ENCODE results near the gene SMYD3. TPM values are rescaled to one million over a fixed set of nuclear protein-coding genes. Genes with fewer than 3 reads are reported as not detected.

The SMYD3 gene
- total and polyA plus RNA-seq, 2 donors (not counting 1 experiment from before 2014, with no cell fraction given): 9.7 to 37.2 TPM

DNA sequence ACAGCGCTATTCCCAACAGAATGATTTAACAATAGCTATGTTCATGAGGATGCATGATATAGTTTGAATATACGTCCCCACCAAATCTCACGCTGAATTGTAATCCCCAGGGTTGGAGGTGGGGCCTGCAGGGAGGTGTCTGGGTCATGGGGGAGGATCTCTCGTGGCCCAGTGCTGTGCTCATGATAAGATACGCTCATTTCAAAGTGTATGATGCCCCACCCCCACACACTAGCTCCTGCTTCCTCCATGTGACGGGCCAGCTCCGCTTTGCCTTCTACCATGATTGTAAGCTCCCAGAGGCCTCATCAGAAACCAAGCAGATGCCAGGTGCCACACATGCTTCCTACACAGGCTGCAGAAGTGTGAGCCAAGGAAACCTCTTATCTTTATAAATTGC, 93.6 kb downstream of the SMYD3 start:
- POLR2A ChIA-PET: no interaction called here
- ATAC-seq (ENCODE audit: low read depth): no peak

DNA sequence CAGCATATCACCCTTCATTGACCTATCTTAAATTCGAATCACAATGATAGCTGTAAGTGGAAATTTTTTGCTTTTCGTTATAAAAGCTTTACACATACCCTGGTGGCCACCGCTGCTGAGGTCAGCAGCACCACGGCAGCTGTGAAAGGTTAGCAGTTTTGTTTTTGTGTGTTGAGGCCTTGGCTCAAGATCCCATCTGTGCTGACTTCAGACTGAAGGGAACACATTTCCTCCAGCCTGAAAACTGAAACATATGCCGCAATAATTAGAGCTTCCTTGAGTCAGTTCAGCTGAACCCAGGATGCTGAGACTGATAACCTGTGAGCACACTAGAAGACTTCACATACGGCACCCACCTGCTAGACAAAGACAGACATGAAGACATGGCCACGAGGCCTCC, 103.0 kb downstream of the SMYD3 start:
- no peak overlapping the region for H3K4me2 ChIP-seq (replicated peaks; ENCODE audit: low read depth, low read length, poor library complexity, severe bottlenecking)
- no peaks in the 10 kb centered on the region for H3K79me2 ChIP-seq (ENCODE audit: control insufficient read depth, insufficient read depth, low read length)
- H3K27me3 Mint-ChIP-seq: no peaks in the 10 kb centered on the region
- H3K4me3 ChIP-seq (ENCODE audit: control extremely low read depth in 1 of 5, extremely low read depth in 1 of 5, insufficient read depth in 1 of 5, low read depth in 2 of 5, low read length in 4 of 5): no peak overlapping the region
- H3K27me3 ChIP-seq (replicated peaks in 1 of 4; ENCODE audit: control extremely low read depth in 1 of 4, control insufficient read depth in 3 of 4, insufficient read depth in 4 of 4, low read length in 3 of 4): no peaks in the 10 kb centered on the region
- WGBS (ENCODE audit: insufficient coverage): 100% methylated on average over 1 of the region's 7 CpGs
- peaks cover 0 to 2% (median 0%) of the 10 kb centered on the region in 3 donors for H3K9me3 ChIP-seq (ENCODE audit: control extremely low read depth in 1 of 3, control insufficient read depth in 2 of 3, insufficient read depth in 1 of 3, low read length in 2 of 3)
- ChIA-PET POLR2A (no interaction called here), CTCF (no interaction called here)
- ATAC-seq (ENCODE audit: low read depth) (no peak), DNase-seq (no peak)
- peaks cover 2% of the 10 kb centered on the region for H3K9me3 Mint-ChIP-seq (ENCODE audit: insufficient read depth)
- H3K27ac Mint-ChIP-seq: no peak overlapping the region
- H3K9ac ChIP-seq (ENCODE audit: low read length): no peak overlapping the region
- no peaks in the 10 kb centered on the region for H3K4me1 ChIP-seq (ENCODE audit: control insufficient read depth in 2 of 2, insufficient read depth in 2 of 2, low read length in 2 of 2)
- TF ChIP-seq EZH2 (IDR thresholded peaks at IDR 0.05; ENCODE audit: borderline replicate concordance, insufficient read depth, low read depth, low read length, poor library complexity, severe bottlenecking): no peak
- TF ChIP-seq, protein P1, sequence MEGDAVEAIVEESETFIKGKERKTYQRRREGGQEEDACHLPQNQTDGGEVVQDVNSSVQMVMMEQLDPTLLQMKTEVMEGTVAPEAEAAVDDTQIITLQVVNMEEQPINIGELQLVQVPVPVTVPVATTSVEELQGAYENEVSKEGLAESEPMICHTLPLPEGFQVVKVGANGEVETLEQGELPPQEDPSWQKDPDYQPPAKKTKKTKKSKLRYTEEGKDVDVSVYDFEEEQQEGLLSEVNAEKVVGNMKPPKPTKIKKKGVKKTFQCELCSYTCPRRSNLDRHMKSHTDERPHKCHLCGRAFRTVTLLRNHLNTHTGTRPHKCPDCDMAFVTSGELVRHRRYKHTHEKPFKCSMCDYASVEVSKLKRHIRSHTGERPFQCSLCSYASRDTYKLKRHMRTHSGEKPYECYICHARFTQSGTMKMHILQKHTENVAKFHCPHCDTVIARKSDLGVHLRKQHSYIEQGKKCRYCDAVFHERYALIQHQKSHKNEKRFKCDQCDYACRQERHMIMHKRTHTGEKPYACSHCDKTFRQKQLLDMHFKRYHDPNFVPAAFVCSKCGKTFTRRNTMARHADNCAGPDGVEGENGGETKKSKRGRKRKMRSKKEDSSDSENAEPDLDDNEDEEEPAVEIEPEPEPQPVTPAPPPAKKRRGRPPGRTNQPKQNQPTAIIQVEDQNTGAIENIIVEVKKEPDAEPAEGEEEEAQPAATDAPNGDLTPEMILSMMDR (IDR thresholded peaks at IDR 0.05): no peak
- H2AFZ ChIP-seq (ENCODE audit: insufficient read depth, low read depth, low read length, poor library complexity, severe bottlenecking): no peak overlapping the region
- intact Hi-C loops (cut with micrococcal nuclease): no loop called here
- H4K20me1 ChIP-seq (ENCODE audit: control insufficient read depth, insufficient read depth, low read length, poor library complexity, severe bottlenecking): no peaks in the 10 kb centered on the region
- H3K27ac ChIP-seq (ENCODE audit: low read length in 2 of 2): no peak overlapping the region
- H3K4me3 Mint-ChIP-seq: no peak overlapping the region
- no peaks in the 10 kb centered on the region for H3K4me1 Mint-ChIP-seq
- H3K36me3 ChIP-seq (replicated peaks in 1 of 2; ENCODE audit: control extremely low read depth in 1 of 2, control insufficient read depth in 1 of 2, extremely low read depth in 1 of 2, insufficient read depth in 2 of 2, low read length in 1 of 2): no peaks in the 10 kb centered on the region

More for the DNA sequence above, 93.6 kb downstream of the SMYD3 start:
- Histone ChIP-seq H3K9me3 (ENCODE audit: control extremely low read depth in 1 of 3, control insufficient read depth in 2 of 3, insufficient read depth in 1 of 3, low read length in 2 of 3) (no peaks in the 10 kb centered on the region), H3K36me3 (replicated peaks in 1 of 2; ENCODE audit: control extremely low read depth in 1 of 2, control insufficient read depth in 1 of 2, extremely low read depth in 1 of 2, insufficient read depth in 2 of 2, low read length in 1 of 2) (peaks cover 0 to 3% of the 10 kb centered on the region in 2 experiments), H3K27me3 (replicated peaks in 1 of 4; ENCODE audit: control extremely low read depth in 1 of 4, control insufficient read depth in 3 of 4, insufficient read depth in 4 of 4, low read length in 3 of 4) (no peaks in the 10 kb centered on the region), H3K4me1 (ENCODE audit: control insufficient read depth in 2 of 2, insufficient read depth in 2 of 2, low read length in 2 of 2) (no peaks in the 10 kb centered on the region), H2AFZ (ENCODE audit: insufficient read depth, low read depth, low read length, poor library complexity, severe bottlenecking) (no peak overlapping the region), H4K20me1 (ENCODE audit: control insufficient read depth, insufficient read depth, low read length, poor library complexity, severe bottlenecking) (no peaks in the 10 kb centered on the region), H3K79me2 (ENCODE audit: control insufficient read depth, insufficient read depth, low read length) (no peaks in the 10 kb centered on the region), H3K9ac (ENCODE audit: low read length) (no peak overlapping the region), H3K27ac (ENCODE audit: low read length in 2 of 2) (no peak overlapping the region), H3K4me3 (ENCODE audit: control extremely low read depth in 1 of 5, extremely low read depth in 1 of 5, insufficient read depth in 1 of 5, low read depth in 2 of 5, low read length in 4 of 5) (no peak overlapping the region), H3K4me2 (replicated peaks; ENCODE audit: low read depth, low read length, poor library complexity, severe bottlenecking) (no peak overlapping the region)
- TF ChIP-seq, protein P1 (IDR thresholded peaks at IDR 0.05): no peak
- TF ChIP-seq EZH2 (IDR thresholded peaks at IDR 0.05; ENCODE audit: borderline replicate concordance, insufficient read depth, low read depth, low read length, poor library complexity, severe bottlenecking): no peak
- no peak for DNase-seq
- no peak overlapping the region for H3K4me3 Mint-ChIP-seq
- peaks cover 12% of the 10 kb centered on the region for H3K4me1 Mint-ChIP-seq
- H3K27ac Mint-ChIP-seq: no peak overlapping the region
- peaks cover 4% of the 10 kb centered on the region for H3K9me3 Mint-ChIP-seq (ENCODE audit: insufficient read depth)
- CTCF ChIA-PET: no interaction called here
- H3K27me3 Mint-ChIP-seq: no peaks in the 10 kb centered on the region
- 100% methylated on average over 4 of the region's 7 CpGs for WGBS (ENCODE audit: insufficient coverage)
- intact Hi-C loops (cut with micrococcal nuclease): no loop called here
